GM21576 (cell line): ENCODE measurements around the gene VWA3B.

Source experiments
- ATAC-seq: cut with Tn5 transposase; IDR thresholded peaks from one replicate; pipeline ENCODE4 v1.9.1; 2021; ENCODE audit warnings: mild to moderate bottlenecking, moderate library complexity; ENCODE audit not compliant: unreplicated experiment

Gene VWA3B

GRCh38 chr2:98172150-98172765 is 85.3 kb downstream of the VWA3B start:
- ATAC-seq, result no peak

- no peak for ATAC-seq
Measured at GRCh38 chr2:98172951-98173350, 86.0 kb downstream of the VWA3B start.

- ATAC-seq, result no peak
Measured at GRCh38 chr2:98175811-98176210, 88.8 kb downstream of the VWA3B start.

GRCh38 chr2:98177286-98177685 is 90.3 kb downstream of the VWA3B start:
- ATAC-seq, result no peak

- no peak for ATAC-seq
Measured at GRCh38 chr2:98177986-98178385, 91.0 kb downstream of the VWA3B start.

DNA sequence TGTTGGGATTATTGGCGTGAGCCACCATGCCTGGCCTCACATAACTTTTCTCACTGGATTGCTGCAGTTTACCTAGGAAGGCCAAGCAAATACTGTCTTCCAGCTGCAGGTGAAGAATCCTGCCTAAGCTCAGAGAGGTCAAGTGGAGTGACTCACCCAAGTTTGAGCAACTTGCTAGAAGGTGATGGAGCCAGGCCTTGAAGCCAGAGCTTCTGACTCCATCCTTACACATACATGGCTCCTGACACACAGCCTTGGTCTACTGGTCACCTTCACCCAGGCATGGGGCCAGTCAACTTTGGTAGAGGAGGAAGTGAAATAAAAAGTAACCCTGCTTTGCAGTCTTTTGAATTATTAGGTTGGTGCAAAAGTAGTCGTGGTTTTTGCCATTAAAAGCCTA is 93.5 kb downstream of the VWA3B start:
- no peak for ATAC-seq

- no peak for ATAC-seq
Measured at GRCh38 chr2:98181346-98181745, 94.4 kb downstream of the VWA3B start.

DNA sequence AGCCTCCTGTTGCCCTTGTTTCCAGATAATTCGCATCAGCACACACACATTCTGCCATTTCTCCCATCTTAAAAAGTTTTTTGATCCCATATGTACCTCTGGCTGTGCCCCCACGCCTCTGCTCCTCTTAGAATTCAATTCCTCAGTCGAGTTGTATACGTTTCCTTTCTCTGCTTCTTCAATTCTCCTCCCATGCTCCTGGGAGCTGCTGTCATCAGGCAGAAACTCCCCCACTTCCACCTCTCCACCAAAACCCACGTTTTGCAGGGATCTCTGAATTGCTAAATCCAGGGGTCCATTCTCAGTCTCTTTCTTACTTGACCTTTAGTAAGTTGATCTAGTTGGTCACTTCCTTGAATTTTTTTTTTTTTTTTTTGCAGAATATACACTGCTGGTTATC is 98.8 kb downstream of the VWA3B start:
- no peak for ATAC-seq

- no peak for ATAC-seq
Measured at GRCh38 chr2:98187194-98187593, 100.2 kb downstream of the VWA3B start.

DNA sequence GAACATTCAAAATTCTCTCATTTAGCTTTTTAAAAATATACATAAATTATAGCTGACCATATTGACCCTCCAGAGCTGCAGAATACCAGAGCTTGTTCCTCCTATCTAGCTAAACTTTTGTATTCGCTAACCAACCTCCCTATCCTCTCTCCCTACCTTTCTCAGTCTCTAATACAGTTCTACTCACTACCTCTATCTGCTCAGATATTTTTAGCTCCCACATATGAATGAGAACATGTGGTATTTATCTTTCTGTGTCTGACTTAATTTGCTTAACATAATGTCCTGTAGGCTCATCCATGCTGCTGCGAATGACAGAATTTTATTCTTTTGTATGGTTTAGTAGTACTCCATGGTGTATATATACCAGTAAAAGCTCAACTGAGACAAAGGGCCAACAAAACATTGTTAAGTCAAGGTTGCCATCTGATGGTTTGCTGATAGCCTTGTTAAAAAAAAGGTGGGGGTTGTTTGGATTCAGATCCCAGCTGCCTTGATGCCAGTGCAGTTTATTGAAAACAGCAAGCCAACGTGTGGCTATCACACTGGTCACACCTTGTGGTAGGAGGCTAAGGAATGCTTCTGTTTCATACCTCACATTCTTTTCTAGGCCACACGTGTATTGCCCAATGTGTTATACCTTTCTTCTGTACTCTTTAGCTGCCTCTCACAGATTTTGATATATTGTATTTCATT is 101.5 kb downstream of the VWA3B start:
- ATAC-seq, result no peak

DNA sequence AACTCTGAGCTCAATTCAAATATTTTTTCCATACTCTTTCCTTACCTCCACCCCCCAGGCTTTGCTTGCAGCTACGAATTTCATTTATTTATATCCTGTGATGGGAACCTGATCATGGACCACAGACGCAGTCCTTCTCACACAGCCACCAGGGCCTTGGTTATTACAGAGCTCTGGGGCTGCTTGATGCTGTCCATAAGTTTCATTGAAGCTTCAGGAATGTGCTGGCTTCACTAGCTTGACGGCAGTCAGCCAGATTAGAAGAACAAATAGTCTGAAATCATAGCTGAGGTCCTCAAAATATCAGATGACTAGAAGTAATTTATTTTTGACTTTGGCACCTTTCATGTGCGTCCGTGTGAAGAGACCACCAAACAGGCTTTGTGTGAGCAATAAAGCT is 104.9 kb downstream of the VWA3B start:
- ATAC-seq, result no peak

- no peak for ATAC-seq
Measured at GRCh38 chr2:98201576-98201975, 114.6 kb downstream of the VWA3B start.

DNA sequence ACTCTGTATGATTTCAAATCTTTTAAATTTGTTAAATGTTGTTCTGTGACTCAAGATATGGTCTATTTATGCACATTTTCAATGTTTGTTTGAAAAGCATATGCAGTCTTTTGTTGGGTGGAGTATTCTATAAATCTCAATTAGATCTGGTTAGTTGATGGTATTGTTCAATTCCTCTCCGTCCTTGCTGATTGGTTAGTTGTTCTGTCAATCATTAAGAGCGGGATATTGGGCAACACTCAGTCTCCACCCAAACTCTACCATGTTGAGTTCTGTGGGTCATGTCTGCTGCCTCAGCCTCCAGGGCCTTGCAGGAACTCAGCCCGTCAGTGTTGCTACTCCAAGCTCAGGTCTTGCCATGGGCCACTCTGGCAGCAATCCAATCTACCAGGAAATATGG is 118.9 kb downstream of the VWA3B start:
- ATAC-seq, result no peak

DNA sequence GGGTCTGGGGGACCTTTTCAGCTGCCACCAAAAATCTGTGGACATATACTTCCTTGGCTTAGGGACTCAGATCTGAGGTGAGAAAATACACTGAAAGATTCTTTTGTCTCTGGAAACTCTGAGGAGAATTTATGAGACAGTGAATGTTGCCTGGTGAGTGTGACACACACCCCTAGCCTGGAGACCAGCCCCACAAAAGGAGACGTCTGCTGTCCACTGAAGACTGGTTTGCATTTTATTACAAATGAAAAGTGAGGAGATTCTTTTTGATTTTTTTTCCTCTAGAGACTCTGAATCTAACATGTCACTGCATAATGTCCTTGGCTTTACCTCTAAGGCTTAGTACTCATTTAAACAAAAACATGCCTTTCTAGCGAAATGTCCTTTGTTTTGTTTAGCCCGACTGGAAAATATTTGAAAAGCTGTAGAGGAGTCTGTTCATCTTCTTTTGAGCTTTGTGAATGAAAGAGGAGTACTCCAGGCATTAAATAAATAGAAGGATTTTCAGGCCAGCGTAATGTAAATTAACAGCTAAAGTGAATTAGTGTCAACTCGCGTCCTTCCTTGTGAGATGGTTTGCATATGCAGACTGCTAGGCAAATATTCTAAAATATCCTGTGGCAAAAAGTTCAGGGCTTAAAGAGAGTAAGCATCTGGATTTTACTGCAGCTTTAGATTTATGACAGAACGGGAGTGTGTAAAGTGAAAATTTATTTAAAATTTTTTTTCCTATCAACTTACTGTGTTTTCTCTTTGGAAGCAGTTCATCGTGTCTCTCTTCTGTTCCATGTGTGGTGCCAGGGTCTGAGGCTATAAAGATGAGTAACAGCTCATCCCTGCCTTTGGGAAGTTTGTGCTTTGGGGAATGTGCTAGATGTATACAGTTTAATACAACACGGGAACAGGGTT is 125.4 kb downstream of the VWA3B start:
- ATAC-seq, result no peak

DNA sequence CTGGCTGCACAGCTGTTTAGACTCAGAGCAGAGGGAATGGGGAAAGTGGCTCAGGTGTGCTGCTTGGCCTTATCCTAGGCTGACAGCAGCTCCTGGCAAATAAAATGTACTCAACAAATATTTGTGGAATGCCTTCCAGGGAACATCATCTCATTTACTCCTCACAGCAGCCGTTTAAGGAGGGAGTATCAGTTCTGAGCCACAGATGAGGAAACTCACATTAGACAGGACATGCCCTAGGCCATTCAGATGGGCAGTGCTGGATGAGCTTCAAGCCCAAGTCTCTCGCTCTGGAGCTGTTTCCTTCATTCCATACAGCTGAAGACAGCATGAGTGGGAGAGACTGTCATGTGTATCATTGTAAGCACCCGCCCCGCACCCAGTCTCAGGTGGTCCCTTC is 129.6 kb downstream of the VWA3B start:
- no peak for ATAC-seq

- ATAC-seq, result no peak
Measured at GRCh38 chr2:98219152-98219551, 132.2 kb downstream of the VWA3B start.

- no peak for ATAC-seq
Measured at GRCh38 chr2:98233941-98234340, 147.0 kb downstream of the VWA3B start.

GRCh38 chr2:98234776-98235175 is 147.8 kb downstream of the VWA3B start:
- no peak for ATAC-seq

DNA sequence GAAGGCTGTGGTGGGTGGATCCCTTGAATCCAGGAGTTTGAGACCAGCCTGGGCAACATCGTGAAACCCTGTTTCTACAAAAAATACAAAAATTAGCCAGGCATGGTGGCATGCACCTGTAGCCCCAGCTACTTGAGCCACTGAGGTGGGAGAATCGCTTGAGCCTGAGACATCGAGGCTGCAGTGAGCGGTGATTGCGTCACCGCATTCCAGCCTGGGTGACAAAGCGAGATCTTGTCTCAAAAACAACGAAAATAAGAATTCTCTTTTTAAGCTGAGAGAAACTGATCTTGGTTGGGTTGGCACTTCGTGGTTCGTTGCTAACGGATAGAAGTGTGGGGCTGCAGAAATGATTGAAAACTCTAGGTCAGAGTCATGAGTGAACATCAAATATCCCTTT is 150.0 kb downstream of the VWA3B start:
- ATAC-seq, result no peak

DNA sequence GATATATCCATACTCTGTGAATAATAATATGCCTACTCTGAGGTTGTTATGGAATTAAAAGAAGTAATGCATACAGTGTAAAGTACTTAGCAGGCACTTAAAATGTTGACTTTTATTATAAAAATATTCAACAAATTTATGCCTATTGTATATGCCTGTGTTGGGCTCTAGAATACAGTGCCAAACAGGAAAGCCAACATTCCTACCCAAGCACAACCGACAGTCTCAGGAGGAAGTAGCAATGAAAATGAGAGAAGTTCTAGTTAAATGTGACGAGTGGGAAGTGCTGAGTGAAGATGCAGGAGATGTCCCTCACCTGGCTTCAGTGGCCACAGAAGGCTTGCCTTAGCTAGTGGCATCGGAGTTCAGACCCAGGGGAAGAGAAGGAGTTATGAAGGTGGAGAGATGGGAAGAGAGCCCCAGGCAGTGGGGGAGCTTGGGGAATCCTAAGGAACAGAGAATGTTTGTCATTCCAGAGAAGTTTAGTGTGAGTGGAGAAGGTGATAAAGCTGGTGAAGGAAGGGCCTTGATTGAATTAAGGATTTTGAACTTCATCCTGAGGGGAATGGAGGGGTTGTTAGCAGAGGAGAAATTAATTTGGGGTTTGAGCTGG is 153.9 kb downstream of the VWA3B start:
- ATAC-seq, result no peak

GRCh38 chr2:98241592-98241991 is 154.6 kb downstream of the VWA3B start:
- no peak for ATAC-seq
